H1 (cell line): ENCODE data around the gene PTPN7. TPM values are rescaled to one million over a fixed set of nuclear protein-coding genes. Genes with fewer than 3 reads are reported as not detected.

Experiments
- CBX8 ChIP-seq: fragments of 300-800, 300-1000 bp; sonication (generic); IDR thresholded peaks from 2 replicates; pipeline ENCODE4 v1.7.1; 2016; ENCODE audit warnings: low read depth, low read length, borderline replicate concordance
- KDM4A ChIP-seq: IDR thresholded peaks from one replicate; pipeline ENCODE4 v1.7.1; 2012; ENCODE audit warnings: low read depth, mild to moderate bottlenecking, moderate library complexity, low read length, inconsistent platforms; ENCODE audit not compliant: severe bottlenecking
- KDM5A ChIP-seq: fragments of 200-600 bp; IDR thresholded peaks from 2 replicates; pipeline ENCODE4 v1.7.1; 2012; ENCODE audit warnings: mild to moderate bottlenecking, low read length, inconsistent platforms, mixed read lengths
- POU5F1 ChIP-seq: IDR thresholded peaks from 2 replicates; pipeline ENCODE4 v1.6.1; 2011; ENCODE audit warnings: low read depth, mild to moderate bottlenecking, low read length, moderate library complexity
- polyA plus RNA-seq, 7 experiments: library from polyadenylated mRNA; depleted of rRNA in 3 of 7; stranded (reverse) in 5 of 7; unstranded in 2 of 7; fragments of >200 nt in 5 of 7; fragments of 200-250 nt in 2 of 7; gene quantifications; 1 replicate in 5 of 7; 2 replicates in 1 of 7; 4 replicates in 1 of 7; pipeline versions ENCODE4 v1.2.1 to v1.2.3, GENCODE V29; 2011 to 2013; ENCODE audit warnings: missing spikeins in 2 of 7, mixed read lengths in 2 of 7
- total RNA-seq: library from RNA; stranded (reverse); fragmentation: NEBNext Ultra II Directional; extraction: Animal tissue kit (Norgen Biotek cat#: 25700); gene quantifications from 2 replicates; pipeline ENCODE4 v1.2.1, GENCODE V29; 2021
- TF ChIP-seq, protein P1 (sequence below), 3 experiments: IDR thresholded peaks; 1 replicate in 2 of 3; 2 replicates in 1 of 3; pipeline versions ENCODE4 v1.5.1 to v1.6.1; 2011; ENCODE audit warnings: low read length in 3 of 3, mild to moderate bottlenecking in 3 of 3, inconsistent platforms in 2 of 3, low read depth in 1 of 3, moderate library complexity in 1 of 3; ENCODE audit not compliant: insufficient read depth in 1 of 3; ENCODE audit errors: control extremely low read depth in 1 of 3
- TF ChIP-seq, protein P2 (sequence below): IDR thresholded peaks from 2 replicates; pipeline ENCODE4 v1.6.1; 2012; ENCODE audit warnings: low read length, inconsistent platforms

The PTPN7 gene
- total and polyA plus RNA-seq, 2 of the 8 experiments (the other 6 are each of a cell fraction or from before 2014, with no cell fraction given), result 0.20 TPM; not detected in 1

DNA sequence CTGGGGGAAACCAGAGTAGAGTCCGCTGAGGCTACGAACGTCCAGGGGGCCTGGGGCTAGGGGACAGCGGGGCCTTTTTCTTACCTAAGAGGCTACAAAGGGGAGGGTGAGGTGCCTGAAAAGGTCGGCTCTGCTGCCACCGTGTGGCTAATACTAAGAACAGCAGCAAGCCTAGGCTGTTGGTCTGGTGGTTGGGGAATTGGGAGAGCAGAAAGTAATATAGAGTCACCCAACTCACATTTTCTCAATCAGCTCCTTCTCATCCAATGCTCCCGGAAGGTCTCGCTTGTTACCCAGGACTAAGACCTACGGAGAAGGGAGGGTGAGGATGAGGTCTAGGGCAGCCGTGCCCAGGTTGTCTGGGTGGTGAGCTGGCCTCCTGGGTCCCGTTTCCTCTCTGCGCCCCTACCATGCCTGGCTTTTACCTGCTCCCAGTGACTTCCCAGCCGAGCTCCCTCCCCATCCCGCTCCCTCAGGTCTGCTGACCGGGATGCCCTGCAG lies 25.1 kb downstream of the PTPN7 start (continued):
- TF ChIP-seq, protein P1, sequence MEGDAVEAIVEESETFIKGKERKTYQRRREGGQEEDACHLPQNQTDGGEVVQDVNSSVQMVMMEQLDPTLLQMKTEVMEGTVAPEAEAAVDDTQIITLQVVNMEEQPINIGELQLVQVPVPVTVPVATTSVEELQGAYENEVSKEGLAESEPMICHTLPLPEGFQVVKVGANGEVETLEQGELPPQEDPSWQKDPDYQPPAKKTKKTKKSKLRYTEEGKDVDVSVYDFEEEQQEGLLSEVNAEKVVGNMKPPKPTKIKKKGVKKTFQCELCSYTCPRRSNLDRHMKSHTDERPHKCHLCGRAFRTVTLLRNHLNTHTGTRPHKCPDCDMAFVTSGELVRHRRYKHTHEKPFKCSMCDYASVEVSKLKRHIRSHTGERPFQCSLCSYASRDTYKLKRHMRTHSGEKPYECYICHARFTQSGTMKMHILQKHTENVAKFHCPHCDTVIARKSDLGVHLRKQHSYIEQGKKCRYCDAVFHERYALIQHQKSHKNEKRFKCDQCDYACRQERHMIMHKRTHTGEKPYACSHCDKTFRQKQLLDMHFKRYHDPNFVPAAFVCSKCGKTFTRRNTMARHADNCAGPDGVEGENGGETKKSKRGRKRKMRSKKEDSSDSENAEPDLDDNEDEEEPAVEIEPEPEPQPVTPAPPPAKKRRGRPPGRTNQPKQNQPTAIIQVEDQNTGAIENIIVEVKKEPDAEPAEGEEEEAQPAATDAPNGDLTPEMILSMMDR (IDR thresholded peaks at IDR 0.05; ENCODE audit: control extremely low read depth in 1 of 3, insufficient read depth in 1 of 3, low read depth in 1 of 3, low read length in 3 of 3), result peak in 2 of 3 experiments; percentile 84 to 87; a peak in 3 of 4 replicates
- TF ChIP-seq CBX8, result no peak
- TF ChIP-seq, protein P2, sequence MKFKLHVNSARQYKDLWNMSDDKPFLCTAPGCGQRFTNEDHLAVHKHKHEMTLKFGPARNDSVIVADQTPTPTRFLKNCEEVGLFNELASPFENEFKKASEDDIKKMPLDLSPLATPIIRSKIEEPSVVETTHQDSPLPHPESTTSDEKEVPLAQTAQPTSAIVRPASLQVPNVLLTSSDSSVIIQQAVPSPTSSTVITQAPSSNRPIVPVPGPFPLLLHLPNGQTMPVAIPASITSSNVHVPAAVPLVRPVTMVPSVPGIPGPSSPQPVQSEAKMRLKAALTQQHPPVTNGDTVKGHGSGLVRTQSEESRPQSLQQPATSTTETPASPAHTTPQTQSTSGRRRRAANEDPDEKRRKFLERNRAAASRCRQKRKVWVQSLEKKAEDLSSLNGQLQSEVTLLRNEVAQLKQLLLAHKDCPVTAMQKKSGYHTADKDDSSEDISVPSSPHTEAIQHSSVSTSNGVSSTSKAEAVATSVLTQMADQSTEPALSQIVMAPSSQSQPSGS, result 0 out of 2 replicates have a peak, but pooled peaks have one; percentile 41
- no peak for TF ChIP-seq KDM4A
- TF ChIP-seq POU5F1, result no peak
- TF ChIP-seq KDM5A, result no peak
